Measurements from ENCODE around the gene PPFIBP2. TPM values are rescaled to one million over a fixed set of nuclear protein-coding genes. Genes with fewer than 3 reads are reported as not detected.
A peak's percentile ranks its signal among the peaks of the same experiment; 100 is the strongest.

The PPFIBP2 gene
- total RNA-seq, 2 donors from 2014 or later: 27.5 to 30.6 TPM

DNA sequence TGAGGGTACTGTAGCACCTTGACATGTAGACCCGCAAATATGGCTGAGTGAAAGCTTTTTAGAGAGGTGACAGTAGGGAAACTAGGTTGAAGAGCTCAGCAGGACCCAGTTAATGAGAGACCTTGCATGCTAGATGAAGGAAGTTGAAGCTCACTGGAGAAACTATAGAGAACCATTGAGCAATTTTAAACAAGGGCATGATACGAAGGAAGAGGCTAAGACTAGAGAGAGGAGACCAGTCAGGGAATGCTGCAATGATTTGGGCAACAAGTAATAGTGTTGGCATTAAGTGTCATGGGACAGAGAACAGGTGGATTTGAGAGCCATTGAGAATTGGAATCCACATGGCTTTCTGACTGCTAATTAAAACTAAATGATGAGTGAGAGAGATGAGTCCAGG lies 24.4 kb upstream of the PPFIBP2 start:
- H3K36me3 Mint-ChIP-seq (ENCODE audit: insufficient read depth in 2 of 2): no peaks in the 10 kb centered on the region
- H3K27me3 Mint-ChIP-seq (ENCODE audit: low read depth): no peaks in the 10 kb centered on the region
- DNase-seq (no peak), ATAC-seq (replicated peaks in 1 of 2) (no peak)
- no peaks in the 10 kb centered on the region for H3K4me1 Mint-ChIP-seq (ENCODE audit: low read depth)
- H3K9me3 Mint-ChIP-seq: no peaks in the 10 kb centered on the region
- no peak overlapping the region for H3K4me3 Mint-ChIP-seq
- H3K27ac Mint-ChIP-seq: no peak overlapping the region

- Mint-ChIP-seq H3K36me3 (ENCODE audit: insufficient read depth in 2 of 2) (no peaks in the 10 kb centered on the region), H3K27me3 (ENCODE audit: low read depth) (no peaks in the 10 kb centered on the region), H3K4me1 (ENCODE audit: low read depth) (no peaks in the 10 kb centered on the region), H3K9me3 (no peaks in the 10 kb centered on the region), H3K27ac (no peak overlapping the region), H3K4me3 (no peak overlapping the region)
- ATAC-seq (replicated peaks in 1 of 2) (no peak), DNase-seq (no peak)
These were observed 23.7 kb upstream of the PPFIBP2 start for GRCh38 chr11:7490054-7490453.

GRCh38 chr11:7490535-7490934 lies 23.3 kb upstream of the PPFIBP2 start:
- Mint-ChIP-seq H3K9me3 (no peaks in the 10 kb centered on the region), H3K4me1 (ENCODE audit: low read depth) (peaks cover 1% of the 10 kb centered on the region), H3K36me3 (ENCODE audit: insufficient read depth in 2 of 2) (no peaks in the 10 kb centered on the region), H3K27me3 (ENCODE audit: low read depth) (no peaks in the 10 kb centered on the region), H3K4me3 (no peak overlapping the region), H3K27ac (no peak overlapping the region)
- no peak for ATAC-seq (replicated peaks in 1 of 2)
- DNase-seq: no peak

DNA sequence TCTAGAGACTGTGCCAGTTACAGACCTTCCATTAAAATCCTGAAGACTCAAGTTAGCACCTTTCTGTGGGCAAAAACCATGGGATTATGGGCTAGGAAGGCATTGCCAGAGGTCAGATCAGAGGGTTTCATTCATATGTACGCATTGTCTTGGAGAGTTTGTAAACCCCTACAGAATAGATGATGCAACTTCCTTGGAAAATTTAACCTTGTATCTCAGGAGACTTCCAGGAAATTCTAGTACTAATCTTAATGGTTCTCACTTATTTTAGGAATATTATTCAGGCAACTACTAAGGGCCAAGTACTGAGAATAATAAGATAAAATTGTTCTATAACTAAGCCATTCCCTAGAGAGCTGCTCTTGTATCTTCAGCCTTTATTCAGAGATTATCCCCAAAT lies 21.5 kb upstream of the PPFIBP2 start:
- Mint-ChIP-seq H3K4me3 (no peak overlapping the region), H3K27me3 (ENCODE audit: low read depth) (no peaks in the 10 kb centered on the region), H3K27ac (no peak overlapping the region), H3K36me3 (ENCODE audit: insufficient read depth in 2 of 2) (no peaks in the 10 kb centered on the region), H3K4me1 (ENCODE audit: low read depth) (peaks cover 12% of the 10 kb centered on the region), H3K9me3 (no peaks in the 10 kb centered on the region)
- DNase-seq (no peak), ATAC-seq (replicated peaks in 1 of 2) (no peak)

DNA sequence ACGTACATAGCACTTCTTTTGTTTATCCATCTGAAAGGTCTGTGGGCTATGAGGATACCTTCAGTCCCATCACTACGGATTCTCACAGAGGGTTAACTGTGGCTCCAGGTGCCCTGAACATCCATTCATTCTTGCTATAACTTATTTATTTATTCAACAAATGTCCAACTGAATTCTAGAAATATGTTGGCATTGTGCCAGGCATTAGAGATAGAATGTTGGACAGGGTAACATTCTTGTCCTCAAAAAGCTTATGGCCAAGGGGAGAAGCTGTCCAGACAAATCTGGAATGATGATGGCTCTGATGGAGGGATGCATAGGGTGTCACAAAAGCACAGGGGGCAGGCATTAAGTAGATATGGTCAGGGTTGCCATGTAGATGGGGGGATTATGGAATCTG lies 20.1 kb upstream of the PPFIBP2 start:
- no peaks in the 10 kb centered on the region for H3K27me3 Mint-ChIP-seq (ENCODE audit: low read depth)
- ATAC-seq (replicated peaks in 1 of 2): no peak

DNA sequence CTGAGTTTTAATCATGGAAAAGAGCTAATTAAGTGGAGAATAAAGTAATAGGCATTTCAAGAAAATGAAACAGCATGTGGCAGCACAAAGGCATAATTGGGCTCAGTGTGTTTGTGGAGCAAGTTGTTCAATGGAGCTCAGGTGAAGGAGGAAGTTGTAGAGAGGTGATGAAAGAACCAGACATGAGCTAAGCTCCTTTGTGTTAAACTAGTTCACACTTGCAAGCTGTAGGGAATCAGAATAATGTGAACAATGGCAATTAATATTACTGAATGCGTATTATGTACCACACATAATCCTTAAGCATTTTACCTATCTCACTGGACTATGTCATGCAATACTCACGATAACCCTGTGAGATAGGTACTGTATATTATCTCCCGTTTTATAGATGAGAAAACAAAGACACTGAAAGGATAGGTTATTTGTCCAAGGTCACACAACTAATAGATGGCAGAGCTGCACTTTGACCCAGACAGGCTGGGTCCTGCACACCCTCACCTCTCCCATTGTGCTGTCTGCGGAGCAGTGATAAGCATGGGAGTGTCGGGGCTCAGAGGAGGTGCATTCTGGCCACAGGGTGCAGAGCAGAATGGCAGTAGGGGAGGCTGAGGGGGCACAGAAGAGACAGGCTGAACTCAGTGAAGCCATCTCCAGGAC lies 19.6 kb upstream of the PPFIBP2 start:
- no peaks in the 10 kb centered on the region for H3K9me3 Mint-ChIP-seq
- H3K27me3 Mint-ChIP-seq (ENCODE audit: low read depth): no peaks in the 10 kb centered on the region
- no peak overlapping the region for H3K4me3 Mint-ChIP-seq
- no peaks in the 10 kb centered on the region for H3K36me3 Mint-ChIP-seq (ENCODE audit: insufficient read depth in 2 of 2)
- ATAC-seq (replicated peaks in 1 of 2) (no peak), DNase-seq (no peak)
- H3K27ac Mint-ChIP-seq: no peak overlapping the region
- peaks cover 12% of the 10 kb centered on the region for H3K4me1 Mint-ChIP-seq (ENCODE audit: low read depth)

More for the DNA sequence above, 20.1 kb upstream of the PPFIBP2 start:
- DNase-seq: no peak
- H3K4me1 Mint-ChIP-seq (ENCODE audit: low read depth): peaks cover 12% of the 10 kb centered on the region
- H3K9me3 Mint-ChIP-seq: no peaks in the 10 kb centered on the region
- no peak overlapping the region for H3K4me3 Mint-ChIP-seq
- H3K27ac Mint-ChIP-seq: no peak overlapping the region
- H3K36me3 Mint-ChIP-seq (ENCODE audit: insufficient read depth in 2 of 2): no peaks in the 10 kb centered on the region

- Mint-ChIP-seq H3K27me3 (ENCODE audit: low read depth) (no peaks in the 10 kb centered on the region), H3K36me3 (ENCODE audit: insufficient read depth in 2 of 2) (no peaks in the 10 kb centered on the region), H3K9me3 (no peaks in the 10 kb centered on the region), H3K4me3 (no peak overlapping the region), H3K4me1 (ENCODE audit: low read depth) (peaks cover 12% of the 10 kb centered on the region), H3K27ac (peak overlapping the region; percentile 2)
- DNase-seq: no peak
- ATAC-seq (replicated peaks in 1 of 2): peak; percentile 81 to 86
These were observed 17.8 kb upstream of the PPFIBP2 start for GRCh38 chr11:7495882-7496551.

GRCh38 chr11:7498193-7498592 lies 15.6 kb upstream of the PPFIBP2 start:
- no peak overlapping the region for H3K27ac Mint-ChIP-seq
- no peaks in the 10 kb centered on the region for H3K36me3 Mint-ChIP-seq (ENCODE audit: insufficient read depth in 2 of 2)
- H3K9me3 Mint-ChIP-seq: no peaks in the 10 kb centered on the region
- peaks cover 12% of the 10 kb centered on the region for H3K4me1 Mint-ChIP-seq (ENCODE audit: low read depth)
- ATAC-seq (replicated peaks in 1 of 2) (no peak), DNase-seq (no peak)
- H3K4me3 Mint-ChIP-seq: no peak overlapping the region
- H3K27me3 Mint-ChIP-seq (ENCODE audit: low read depth): no peaks in the 10 kb centered on the region

DNA sequence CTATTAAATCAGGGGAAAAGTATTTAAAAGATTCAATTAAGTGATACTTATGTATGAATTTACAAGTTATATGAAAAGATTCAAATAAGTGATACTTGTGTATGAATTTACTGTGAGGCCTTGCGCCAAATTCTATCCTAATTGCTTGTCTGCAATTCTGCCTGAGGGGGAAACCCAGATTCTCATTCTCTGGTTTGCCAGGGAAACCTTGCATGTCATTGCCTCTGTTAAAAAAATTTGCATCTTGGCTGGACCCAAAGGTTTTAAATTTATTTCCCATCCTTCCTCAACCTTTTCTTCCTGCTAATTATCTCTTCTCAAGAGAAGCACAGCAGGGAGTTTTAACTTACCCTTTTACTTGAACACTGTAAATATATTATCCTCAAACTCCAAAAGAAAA lies 14.7 kb upstream of the PPFIBP2 start:
- ATAC-seq (replicated peaks in 1 of 2) (no peak), DNase-seq (no peak)
- Mint-ChIP-seq H3K4me3 (no peak overlapping the region), H3K27me3 (ENCODE audit: low read depth) (no peaks in the 10 kb centered on the region), H3K27ac (no peak overlapping the region), H3K9me3 (no peaks in the 10 kb centered on the region), H3K36me3 (ENCODE audit: insufficient read depth in 2 of 2) (no peaks in the 10 kb centered on the region), H3K4me1 (ENCODE audit: low read depth) (peaks cover 12% of the 10 kb centered on the region)

DNA sequence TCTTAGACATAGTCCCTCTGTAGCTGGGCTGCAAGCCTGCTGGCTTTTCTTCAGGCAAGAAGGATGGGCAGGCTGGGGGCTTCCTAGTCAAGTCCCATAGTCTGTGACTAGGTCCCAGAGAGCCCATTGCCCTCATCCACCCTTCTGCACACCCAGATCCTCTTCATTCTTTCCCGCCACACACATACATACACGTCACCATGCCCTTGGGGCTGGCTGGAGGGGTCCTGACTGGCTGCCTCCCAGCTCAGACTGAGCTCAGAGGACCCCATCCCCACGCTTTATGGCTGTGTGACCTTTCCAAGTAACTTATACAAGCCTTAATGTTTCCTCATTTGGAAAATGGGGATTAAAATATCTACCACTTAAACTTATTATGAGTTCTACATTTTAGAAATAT lies 13.5 kb upstream of the PPFIBP2 start:
- no peaks in the 10 kb centered on the region for H3K36me3 Mint-ChIP-seq (ENCODE audit: insufficient read depth in 2 of 2)
- H3K27me3 Mint-ChIP-seq (ENCODE audit: low read depth): no peaks in the 10 kb centered on the region
- H3K4me1 Mint-ChIP-seq (ENCODE audit: low read depth): peaks cover 12% of the 10 kb centered on the region
- DNase-seq (no peak), ATAC-seq (replicated peaks in 1 of 2) (no peak)
- no peak overlapping the region for H3K27ac Mint-ChIP-seq
- H3K9me3 Mint-ChIP-seq: no peaks in the 10 kb centered on the region
- no peak overlapping the region for H3K4me3 Mint-ChIP-seq

DNA sequence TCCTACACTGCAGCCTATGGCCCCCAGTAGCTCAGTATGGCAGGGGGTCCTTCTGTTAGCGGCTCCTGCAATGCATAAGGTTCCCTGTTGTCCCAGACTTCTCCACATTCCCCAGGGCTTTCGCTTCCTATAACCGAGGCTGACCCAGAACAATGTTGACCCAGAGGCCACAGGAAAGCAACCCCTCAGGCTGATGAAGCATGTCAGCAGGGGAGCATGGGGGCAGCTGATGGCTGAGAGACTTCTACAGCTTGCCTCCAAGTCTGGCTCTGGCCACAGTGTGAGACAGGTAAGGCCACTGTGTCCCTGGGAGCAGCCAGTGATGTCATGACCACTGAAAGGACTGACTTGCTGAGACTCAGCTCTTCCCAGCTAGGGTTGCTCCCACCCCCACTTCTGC lies 12.5 kb upstream of the PPFIBP2 start:
- no peaks in the 10 kb centered on the region for H3K27me3 Mint-ChIP-seq (ENCODE audit: low read depth)
- no peaks in the 10 kb centered on the region for H3K9me3 Mint-ChIP-seq
- no peak for ATAC-seq (replicated peaks in 1 of 2)
- H3K36me3 Mint-ChIP-seq (ENCODE audit: insufficient read depth in 2 of 2): no peaks in the 10 kb centered on the region
- peaks cover 4% of the 10 kb centered on the region for H3K4me1 Mint-ChIP-seq (ENCODE audit: low read depth)
- DNase-seq: no peak
- no peak overlapping the region for H3K27ac Mint-ChIP-seq
- H3K4me3 Mint-ChIP-seq: no peak overlapping the region

DNA sequence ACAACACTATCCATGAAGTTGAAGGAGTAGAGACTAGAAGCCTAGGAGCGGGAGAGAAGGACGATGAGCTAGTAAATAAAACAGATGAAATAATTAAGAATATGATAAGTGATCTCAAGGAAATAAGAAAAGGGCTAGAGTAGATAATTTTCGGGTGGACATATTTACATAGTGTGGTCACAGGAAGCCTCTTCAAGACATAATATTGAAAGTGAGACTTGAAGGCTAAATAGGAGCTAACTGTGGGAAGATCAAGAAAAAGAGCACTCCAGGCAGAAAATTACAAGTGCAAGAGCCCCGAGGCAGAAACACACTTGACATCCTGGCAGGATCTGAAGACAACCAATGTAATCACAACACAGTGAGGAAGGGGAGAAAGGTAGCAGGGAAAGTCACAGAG lies 11.9 kb upstream of the PPFIBP2 start:
- DNase-seq (no peak), ATAC-seq (replicated peaks in 1 of 2) (no peak)
- Mint-ChIP-seq H3K4me1 (ENCODE audit: low read depth) (no peaks in the 10 kb centered on the region), H3K36me3 (ENCODE audit: insufficient read depth in 2 of 2) (no peaks in the 10 kb centered on the region), H3K27ac (no peak overlapping the region), H3K4me3 (no peak overlapping the region), H3K27me3 (ENCODE audit: low read depth) (no peaks in the 10 kb centered on the region), H3K9me3 (no peaks in the 10 kb centered on the region)

DNA sequence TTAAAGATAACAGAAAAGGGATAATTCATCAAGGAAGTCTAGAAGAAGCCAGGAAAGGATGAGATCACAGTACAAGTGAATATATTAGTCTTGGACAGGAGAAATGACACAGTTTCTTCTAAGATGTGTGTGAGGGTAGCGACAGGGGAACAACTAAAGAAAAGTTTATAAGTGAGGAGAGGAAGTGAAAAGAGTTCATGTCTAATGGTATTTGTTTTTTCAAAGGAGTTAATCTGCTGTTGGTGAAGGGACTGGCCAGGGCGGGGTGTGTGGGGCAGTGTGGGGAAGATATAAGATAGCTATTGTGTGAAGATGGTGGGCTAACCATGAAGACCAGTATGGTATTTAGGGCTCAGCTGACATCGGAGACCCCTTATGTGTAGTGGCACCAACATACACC lies 7.6 kb upstream of the PPFIBP2 start:
- Mint-ChIP-seq H3K27me3 (ENCODE audit: low read depth) (no peaks in the 10 kb centered on the region), H3K4me3 (no peak overlapping the region), H3K4me1 (ENCODE audit: low read depth) (peaks cover under 1% of the 10 kb centered on the region), H3K27ac (no peak overlapping the region), H3K36me3 (ENCODE audit: insufficient read depth in 2 of 2) (no peaks in the 10 kb centered on the region), H3K9me3 (no peaks in the 10 kb centered on the region)
- DNase-seq (no peak), ATAC-seq (replicated peaks in 1 of 2) (no peak)

- ATAC-seq (replicated peaks in 1 of 2) (no peak), DNase-seq (no peak)
- H3K4me1 Mint-ChIP-seq (ENCODE audit: low read depth): peaks cover 17% of the 10 kb centered on the region
- no peaks in the 10 kb centered on the region for H3K27me3 Mint-ChIP-seq (ENCODE audit: low read depth)
- H3K4me3 Mint-ChIP-seq: no peak overlapping the region
- H3K27ac Mint-ChIP-seq: no peak overlapping the region
- H3K36me3 Mint-ChIP-seq (ENCODE audit: insufficient read depth in 2 of 2): no peaks in the 10 kb centered on the region
- H3K9me3 Mint-ChIP-seq: no peaks in the 10 kb centered on the region
These were observed 5.7 kb upstream of the PPFIBP2 start for GRCh38 chr11:7508087-7508486.

Data from activated T-cell treated with anti-CD3 and anti-CD28 coated beads, Interleukin-2, amount 50 U/mL, for 72 hours (primary cell).